HepG2 (cell line): ENCODE results near the gene LAMB3. TPM values are rescaled to one million over a fixed set of nuclear protein-coding genes. Genes with fewer than 3 reads are reported as not detected.

Experiments used
- ATAC-seq: fragments of 200-7000 bp; cut with Tn5 transposase; 3 replicates; pipeline ENCODE4 v1.9.1; 2020; ENCODE audit warnings: mild to moderate bottlenecking, moderate library complexity
- BruUV-seq: library from RNA; stranded (reverse); fragments of 400-500 nt; replicated peaks from 2 replicates; lab custom pipeline; 2021; lab: Mats Ljungman, UMichigan
- CTCF ChIA-PET: fragments of 300-600 bp; formaldehyde crosslinking; extraction: SDS; loops from one replicate; lab custom pipeline; 2021; ENCODE audit warnings: low total read pairs, inconsistent platforms, low intra/inter-chr PET ratio; lab: Yijun Ruan, JAX
- POLR2A ChIA-PET: fragments of 350-600 bp; sonication (Branson Sonifier 250); formaldehyde crosslinking; loops from one replicate; lab custom pipeline; 2020; ENCODE audit warnings: antibody characterized with exemption, inconsistent platforms; lab: Yijun Ruan, JAX
- DNase-seq: peaks from one replicate; pipeline ENCODE4 v3.0.0-alpha.2; 2015; ENCODE audit warnings: low spot score
- FAIRE-seq: peaks from 3 replicates; lab custom pipeline; 2011; peaks lifted over from hg19 to GRCh38; lab: Jason Lieb, UNC
- H2AFZ ChIP-seq: one replicate; pipeline ENCODE4 v1.6.1; 2011; ENCODE audit warnings: low read length, inconsistent platforms
- H3K27ac ChIP-seq: fragments of 300-600 bp; 3 replicates; pipeline ENCODE4 v1.8.0; 2011; ENCODE audit warnings: mixed run types, mild to moderate bottlenecking, mixed read lengths, low read length, inconsistent platforms; ENCODE audit not compliant: insufficient read depth; ENCODE audit errors: extremely low read length
- H3K27me3 ChIP-seq, 2 experiments: fragments of 200-600 bp in 1 of 2; 2 replicates in 1 of 2; 3 replicates in 1 of 2; pipeline versions ENCODE4 v1.6.0 to v1.8.0; 2011; ENCODE audit warnings: low read length in 2 of 2, mild to moderate bottlenecking in 2 of 2, moderate library complexity in 2 of 2, inconsistent platforms in 1 of 2; ENCODE audit not compliant: insufficient read depth in 2 of 2, control insufficient read depth in 1 of 2
- H3K36me3 ChIP-seq, 2 experiments: fragments of 200-600 bp in 1 of 2; replicated peaks in 1 of 2; 2 replicates in 1 of 2; 3 replicates in 1 of 2; pipeline versions ENCODE4 v1.5.1 to v1.8.0; 2011; ENCODE audit warnings: low read length in 2 of 2, inconsistent platforms in 1 of 2; ENCODE audit not compliant: insufficient read depth in 2 of 2, control insufficient read depth in 1 of 2
- H3K4me1 ChIP-seq: 2 replicates; pipeline ENCODE4 v1.5.1; 2012; ENCODE audit warnings: low read length, inconsistent platforms; ENCODE audit not compliant: insufficient read depth
- H3K4me2 ChIP-seq: 2 replicates; pipeline ENCODE4 v1.6.0; 2011; ENCODE audit warnings: low read depth, low read length, inconsistent platforms
- H3K4me3 ChIP-seq, 3 experiments: fragments of 200-600 bp in 1 of 3; sonication (generic), shearing (Covaris generic) in 1 of 3; replicated peaks in 1 of 3; 2 replicates each; pipeline ENCODE4 v1.5.1; 2011 to 2016; ENCODE audit warnings: low read length in 3 of 3, inconsistent platforms in 2 of 3, low read depth in 2 of 3, mild to moderate bottlenecking in 2 of 3, control low read depth in 1 of 3, mixed read lengths in 1 of 3; ENCODE audit not compliant: insufficient read depth in 1 of 3
- H3K79me2 ChIP-seq: one replicate; pipeline ENCODE4 v1.6.1; 2011; ENCODE audit warnings: low read length, inconsistent platforms; ENCODE audit not compliant: insufficient read depth
- H3K9ac ChIP-seq: 2 replicates; pipeline ENCODE4 v1.6.0; 2011; ENCODE audit warnings: mild to moderate bottlenecking, low read depth, low read length, inconsistent platforms; ENCODE audit not compliant: insufficient read depth
- H3K9me3 ChIP-seq: 2 replicates; pipeline ENCODE4 v1.5.1; 2012; ENCODE audit warnings: mild to moderate bottlenecking, low read length
- H4K20me1 ChIP-seq: 2 replicates; pipeline ENCODE4 v1.6.0; 2011; ENCODE audit warnings: inconsistent platforms, mild to moderate bottlenecking, low read length, moderate library complexity; ENCODE audit not compliant: insufficient read depth
- ATF7 ChIP-seq, 2 experiments: fragments of 450-650 bp in 1 of 2; sonication (generic) in 1 of 2; formaldehyde crosslinking in 1 of 2; IDR thresholded peaks; 2 replicates each; pipeline versions ENCODE4 v1.4.0 to v1.6.1; 2016 to 2020; ENCODE audit warnings: antibody characterized with exemption in 1 of 2, mild to moderate bottlenecking in 1 of 2, missing genetic modification reagents in 1 of 2
- GATA4 ChIP-seq: sonication (generic); IDR thresholded peaks from 2 replicates; pipeline ENCODE4 v1.6.1; 2016; ENCODE audit warnings: antibody characterized with exemption, low read depth, borderline replicate concordance
- JARID2 ChIP-seq: sonication (generic); formaldehyde crosslinking; IDR thresholded peaks from 2 replicates; pipeline ENCODE4 v1.8.1; 2023; ENCODE audit warnings: missing genetic modification reagents, inconsistent platforms; ENCODE audit not compliant: insufficient replicate concordance
- POGK ChIP-seq: sonication (generic); formaldehyde crosslinking; conservative IDR thresholded peaks from 2 replicates; pipeline ENCODE4 v1.8.0; 2022; ENCODE audit warnings: mild to moderate bottlenecking, moderate library complexity, missing genetic modification reagents
- ZBTB25 ChIP-seq: IDR thresholded peaks from 2 replicates; pipeline ENCODE4 v1.6.1; 2018; ENCODE audit warnings: missing genetic modification reagents
- WGBS: methylation state at CpG from one replicate; pipeline ENCODE4 v1.1.6; 2017; ENCODE audit warnings: low lambda C conversion rate; 5-methylcytosine and 5-hydroxymethylcytosine counted together
- in situ Hi-C: cut with HindIII; loops from 2 replicates; pipeline ENCODE4 v1.10.0; 2017; ENCODE audit warnings: low pct_unique_long_range_greater_than_20kb; ENCODE audit not compliant: extremely low pct_ligation_motif_present
- intact Hi-C: fragments of 100-400 bp; cut with micrococcal nuclease; formaldehyde crosslinking; loops from one replicate; pipeline ENCODE4 v1.10.0; 2022; ENCODE audit not compliant: unreplicated experiment
- polyA plus RNA-seq, 8 experiments: library from polyadenylated mRNA; depleted of rRNA in 3 of 8; stranded (reverse) in 7 of 8; unstranded in 1 of 8; fragments of >200 nt; fragmentation: Illumina TruSeq in 4 of 8; extraction: Trizol in 4 of 8; gene quantifications; 2 replicates each; pipeline versions ENCODE4 v1.2.1 to v1.2.3, GENCODE V29; 2011 to 2016; ENCODE audit warnings: low read depth in 4 of 8, missing spikeins in 1 of 8, mixed read lengths in 1 of 8; ENCODE audit not compliant: insufficient read depth in 1 of 8
- total RNA-seq, 5 experiments: library from RNA; depleted of rRNA; stranded (reverse); fragments of >200 nt; fragmentation: Illumina TruSeq; extraction: Trizol; gene quantifications; 2 replicates each; pipeline ENCODE4 v1.2.3, GENCODE V29; 2016; ENCODE audit warnings: low read depth in 1 of 5

LAMB3 gene
- total and polyA plus RNA-seq, 2 of the 13 experiments (the other 11 are each of a cell fraction or from before 2014, with no cell fraction given), result 0.18 to 0.24 TPM

GRCh38 chr1:209643285-209644020 lies 8.8 kb downstream of the LAMB3 start:
- no peak for FAIRE-seq
- Histone ChIP-seq H3K27ac (no peak overlapping the region), H3K4me2 (no peak overlapping the region), H2AFZ (no peak overlapping the region), H3K9me3 (no peaks in the 10 kb centered on the region), H3K9ac (no peak overlapping the region), H3K4me1 (no peaks in the 10 kb centered on the region), H3K79me2 (no peaks in the 10 kb centered on the region), H3K27me3 (no peaks in the 10 kb centered on the region; a peak in 1 of 5 replicates), H3K4me3 (no peak overlapping the region), H3K36me3 (no peaks in the 10 kb centered on the region), H4K20me1 (no peaks in the 10 kb centered on the region)
- ATAC-seq, result no peak
- ChIA-PET POLR2A (no interaction called here), CTCF (no interaction called here)
- no TSS peak for BruUV-seq
- in situ Hi-C loops, result no loop called here
- no peak for TF ChIP-seq GATA4
- no peak for TF ChIP-seq ZBTB25
- no peak for TF ChIP-seq JARID2 (CRISPR knock-in tag)
- no peak for TF ChIP-seq POGK (CRISPR knock-in tag)
- no peak for TF ChIP-seq ATF7 (IDR thresholded peaks at IDR 0.05)
- no peak for TF ChIP-seq ATF7 (CRISPR knock-in tag; IDR thresholded peaks at IDR 0.05)
- intact Hi-C loops, result no loop called here
- no peak for DNase-seq
- 74% methylated on average over 2 of the region's 2 CpGs for WGBS
